GM12874 (cell line): ENCODE data around the gene TMPRSS5.

Experiments used
- TF ChIP-seq, protein P1 (sequence below): IDR thresholded peaks from 2 replicates; pipeline ENCODE4 v1.5.1; 2011; ENCODE audit warnings: low read depth, mild to moderate bottlenecking, control low read depth, low read length, moderate library complexity; ENCODE audit not compliant: insufficient read depth

TMPRSS5 gene

DNA sequence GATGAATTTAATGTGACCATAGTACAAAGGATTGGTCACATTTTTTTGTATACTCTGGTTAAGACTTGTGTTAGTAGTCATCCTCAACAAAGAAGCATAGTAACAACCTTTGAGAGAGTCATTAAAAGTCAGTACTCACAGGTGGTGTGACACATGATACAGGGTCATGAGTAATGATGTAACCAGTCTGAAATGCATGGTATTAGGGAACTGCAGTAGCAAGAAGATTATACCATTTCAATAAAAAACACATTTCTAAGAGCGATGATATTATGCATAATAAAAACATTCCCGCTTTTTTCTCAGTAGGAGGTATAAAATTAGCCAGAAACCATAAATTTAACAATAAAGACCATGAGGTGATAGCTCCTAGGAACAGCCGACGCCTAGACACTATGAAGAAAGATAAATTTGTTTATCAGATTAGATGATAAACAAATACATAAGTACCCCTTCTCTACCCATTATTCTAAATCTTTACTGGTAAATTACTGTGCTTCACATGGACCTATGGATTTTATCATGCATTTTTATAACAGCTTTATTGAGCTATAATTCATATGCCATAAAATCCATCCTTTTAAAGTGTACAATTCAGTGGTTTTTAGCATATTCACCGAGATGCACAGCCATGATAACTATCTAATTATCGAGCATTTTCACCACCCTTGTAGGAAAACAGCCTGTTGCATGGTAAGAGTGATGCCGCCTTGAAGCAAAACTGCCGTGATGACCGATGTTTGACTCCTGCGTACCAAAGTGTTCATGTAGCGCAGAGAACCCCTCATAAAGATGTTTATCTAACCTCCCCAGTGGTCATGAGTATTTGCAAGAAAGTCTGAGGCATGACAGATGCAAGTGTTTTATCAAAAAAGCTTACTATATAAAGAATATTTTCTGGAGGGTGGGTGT lies 41.8 kb downstream of the TMPRSS5 start:
- TF ChIP-seq, protein P1, sequence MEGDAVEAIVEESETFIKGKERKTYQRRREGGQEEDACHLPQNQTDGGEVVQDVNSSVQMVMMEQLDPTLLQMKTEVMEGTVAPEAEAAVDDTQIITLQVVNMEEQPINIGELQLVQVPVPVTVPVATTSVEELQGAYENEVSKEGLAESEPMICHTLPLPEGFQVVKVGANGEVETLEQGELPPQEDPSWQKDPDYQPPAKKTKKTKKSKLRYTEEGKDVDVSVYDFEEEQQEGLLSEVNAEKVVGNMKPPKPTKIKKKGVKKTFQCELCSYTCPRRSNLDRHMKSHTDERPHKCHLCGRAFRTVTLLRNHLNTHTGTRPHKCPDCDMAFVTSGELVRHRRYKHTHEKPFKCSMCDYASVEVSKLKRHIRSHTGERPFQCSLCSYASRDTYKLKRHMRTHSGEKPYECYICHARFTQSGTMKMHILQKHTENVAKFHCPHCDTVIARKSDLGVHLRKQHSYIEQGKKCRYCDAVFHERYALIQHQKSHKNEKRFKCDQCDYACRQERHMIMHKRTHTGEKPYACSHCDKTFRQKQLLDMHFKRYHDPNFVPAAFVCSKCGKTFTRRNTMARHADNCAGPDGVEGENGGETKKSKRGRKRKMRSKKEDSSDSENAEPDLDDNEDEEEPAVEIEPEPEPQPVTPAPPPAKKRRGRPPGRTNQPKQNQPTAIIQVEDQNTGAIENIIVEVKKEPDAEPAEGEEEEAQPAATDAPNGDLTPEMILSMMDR: no peak

- TF ChIP-seq, protein P1: no peak
Measured at GRCh38 chr11:113663567-113663966, 42.5 kb downstream of the TMPRSS5 start.

- TF ChIP-seq, protein P1: no peak
Measured at GRCh38 chr11:113655771-113656170, 50.3 kb downstream of the TMPRSS5 start.

DNA sequence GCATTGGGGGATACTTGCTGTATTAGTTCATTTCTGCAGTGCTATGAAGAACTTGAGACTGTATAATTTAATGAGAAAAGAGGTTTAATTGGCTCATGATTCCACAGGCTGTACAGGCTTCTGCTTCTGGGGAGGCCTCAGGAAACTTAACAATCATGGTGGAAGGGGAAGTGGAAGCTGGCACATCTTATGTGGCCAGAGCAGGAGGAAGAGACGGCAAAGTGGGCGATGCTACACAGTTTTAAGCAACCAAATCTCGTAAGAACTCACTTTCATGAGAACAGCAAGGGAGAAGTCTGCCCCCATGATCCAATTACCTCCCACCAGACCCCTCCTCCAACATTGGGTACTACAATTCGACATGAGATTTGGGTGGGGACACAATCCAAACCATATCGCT lies 55.1 kb downstream of the TMPRSS5 start:
- TF ChIP-seq, protein P1: no peak

- TF ChIP-seq, protein P1: no peak
Measured at GRCh38 chr11:113649311-113649710, 56.8 kb downstream of the TMPRSS5 start.

DNA sequence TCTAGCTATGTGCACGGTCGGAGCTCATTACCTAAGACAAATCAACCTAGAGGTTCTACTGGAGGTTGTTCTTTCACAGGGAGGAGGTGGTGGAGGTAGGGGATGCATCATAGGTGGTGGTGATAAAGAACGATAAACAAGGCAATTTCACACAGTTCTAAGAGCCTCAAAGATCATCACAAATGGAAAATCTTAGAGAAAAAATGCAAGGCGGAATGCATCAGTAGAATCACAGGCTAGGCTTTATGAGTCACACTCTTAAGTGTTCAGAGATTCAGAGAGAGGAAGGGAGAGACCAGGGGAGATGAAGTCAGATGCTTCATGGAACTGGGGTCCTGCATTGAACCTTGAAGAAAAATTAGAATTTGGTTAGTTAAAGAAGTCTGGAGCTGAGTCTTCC lies 58.3 kb downstream of the TMPRSS5 start:
- TF ChIP-seq, protein P1: no peak

DNA sequence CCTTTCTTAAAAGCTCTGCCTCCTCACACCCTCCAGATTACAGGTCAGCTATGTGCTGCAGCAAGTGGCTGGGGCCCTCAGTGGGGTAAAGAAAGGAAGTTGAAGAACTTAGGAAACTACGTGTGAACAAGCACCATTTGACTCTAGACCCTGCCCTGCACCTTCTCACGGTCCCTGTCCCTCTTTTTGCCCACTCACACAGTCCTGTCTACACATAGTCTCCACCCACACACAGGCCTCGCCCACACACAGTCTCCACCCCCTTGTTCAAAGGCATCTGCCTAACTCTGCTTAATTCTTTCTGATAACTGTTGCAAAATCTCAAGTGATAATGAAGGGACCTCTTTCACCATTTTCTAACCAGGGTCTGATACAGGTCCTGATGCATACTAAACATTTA lies 59.0 kb downstream of the TMPRSS5 start:
- TF ChIP-seq, protein P1: no peak
